Stomach (tissue), 9 donors: ENCODE data around the gene MTM1. TPM values are rescaled to one million over a fixed set of nuclear protein-coding genes. Genes with fewer than 3 reads are reported as not detected.

Experiments
- DNase-seq, 2 donors: peaks; one replicate each; pipeline versions ENCODE4 v3.0.0 to v3.0.0-alpha.2; 2013 to 2019
- H3K27ac ChIP-seq, 5 donors: fragments of 200-600 bp in 4 of 5; sonication (generic) in 4 of 5; one replicate each; pipeline ENCODE4 v1.5.1; 2013 to 2019; ENCODE audit warnings: mild to moderate bottlenecking in 1 of 5, moderate library complexity in 1 of 5
- H3K27me3 ChIP-seq, 3 donors: fragments of 200-600 bp; sonication (generic); one replicate each; pipeline ENCODE4 v1.5.1; 2017 to 2019; ENCODE audit warnings: mixed run types in 1 of 3
- H3K36me3 ChIP-seq, 4 donors: fragments of 200-600 bp; sonication (generic); 1 replicate in 3 of 4; 2 replicates in 1 of 4; pipeline ENCODE4 v1.5.1; 2016 to 2019
- H3K4me1 ChIP-seq, 4 donors: fragments of 200-600 bp; sonication (generic); one replicate each; pipeline ENCODE4 v1.5.1; 2016 to 2019
- H3K4me3 ChIP-seq, 4 donors: fragments of 200-600 bp; sonication (generic) in 3 of 4; one replicate each; pipeline ENCODE4 v1.5.1; 2016 to 2019; ENCODE audit warnings: mild to moderate bottlenecking in 1 of 4
- H3K9me3 ChIP-seq, 4 donors: fragments of 200-600 bp; sonication (generic); one replicate each; pipeline ENCODE4 v1.5.1; 2016 to 2019
- CTCF ChIP-seq, 7 experiments: fragments of 450-650 bp in 4 of 7; fragments of 200-600 bp in 3 of 7; sonication (generic) in 3 of 7; IDR thresholded peaks; one replicate each; pipeline ENCODE4 v1.5.1; 2016 to 2019; ENCODE audit warnings: antibody characterized with exemption in 7 of 7, control low read depth in 2 of 7, mild to moderate bottlenecking in 1 of 7
- EP300 ChIP-seq: sonication (generic); formaldehyde crosslinking; IDR thresholded peaks from one replicate; pipeline ENCODE4 v1.6.1; 2017; ENCODE audit warnings: antibody characterized with exemption
- POLR2A ChIP-seq, 4 donors: fragments of 450-650 bp; IDR thresholded peaks; one replicate each; pipeline ENCODE4 v1.6.1; 2016; ENCODE audit warnings: antibody characterized with exemption in 4 of 4, control low read depth in 2 of 4, mild to moderate bottlenecking in 1 of 4, moderate library complexity in 1 of 4
- POLR2AphosphoS5 ChIP-seq, 3 donors: sonication (generic); formaldehyde crosslinking; IDR thresholded peaks; one replicate each; pipeline ENCODE4 v1.6.1; 2016; ENCODE audit warnings: antibody characterized with exemption in 3 of 3
- WGBS, 5 donors: extraction: QIAGEN DNeasy Blood & Tissue Kit in 3 of 5; methylation state at CpG; one replicate each; pipeline versions ENCODE4 v1.1.5 to v1.1.7; 2013 to 2018; 5-methylcytosine and 5-hydroxymethylcytosine counted together
- intact Hi-C: fragments of 100-400 bp; cut with DNase I; formaldehyde crosslinking; loops from one replicate; pipeline ENCODE4 v1.15.1; 2023; ENCODE audit warnings: low total_unique reads
- polyA plus RNA-seq, 3 donors: library from polyadenylated mRNA; stranded (reverse); fragments of 200-250 nt; gene quantifications; one replicate each; pipeline ENCODE4 v1.2.3, GENCODE V29; 2013
- total RNA-seq, 5 donors: library from RNA; depleted of rRNA; stranded (reverse); fragments of >200 nt; gene quantifications; one replicate each; pipeline versions ENCODE4 v1.1.0 to v1.2.3, GENCODE V29; 2014 to 2016
- donor health status: healthy with polysubstance abuse.
- donor health status: Bipolar disorder and iron deficiency.
- donor health status: healthy.

Gene MTM1
- total and polyA plus RNA-seq, 8 donors: 3.5 to 28.0 (median 6.7) TPM

GRCh38 chrX:150616863-150617198 lies 48.4 kb downstream of the MTM1 start:
- intact Hi-C loops: no loop called here
- TF ChIP-seq POLR2A (IDR thresholded peaks at IDR 0.05) (no peak), POLR2AphosphoS5 (IDR thresholded peaks at IDR 0.05) (no peak), EP300 (no peak), CTCF (IDR thresholded peaks at IDR 0.05) (no peak)
- Histone ChIP-seq H3K9me3 (no peaks in the 10 kb centered on the region), H3K4me1 (no peaks in the 10 kb centered on the region), H3K27ac (no peak overlapping the region), H3K27me3 (no peaks in the 10 kb centered on the region), H3K4me3 (no peak overlapping the region), H3K36me3 (peaks cover 0 to 48% (median 39%) of the 10 kb centered on the region in 4 donors)
- DNase-seq: no peak
- WGBS, 5 donors: 71 to 97% (median 85%) methylated on average over 2 of the region's 2 CpGs

GRCh38 chrX:150621652-150622051 lies 53.2 kb downstream of the MTM1 start:
- H3K36me3 ChIP-seq: peaks cover 0 to 33% (median 30%) of the 10 kb centered on the region in 4 donors
- intact Hi-C loops: no loop called here
- H3K27ac ChIP-seq: no peak overlapping the region
- no peak for DNase-seq
- no peak overlapping the region for H3K4me3 ChIP-seq
- no peak for TF ChIP-seq CTCF (IDR thresholded peaks at IDR 0.05)
- no peak for TF ChIP-seq POLR2AphosphoS5 (IDR thresholded peaks at IDR 0.05)
- H3K9me3 ChIP-seq: no peaks in the 10 kb centered on the region
- no peaks in the 10 kb centered on the region for H3K4me1 ChIP-seq
- 68 to 91% (median 85%) methylated on average over 2 of the region's 2 CpGs for WGBS, 5 donors
- no peaks in the 10 kb centered on the region for H3K27me3 ChIP-seq

GRCh38 chrX:150623583-150623982 lies 55.2 kb downstream of the MTM1 start:
- DNase-seq: no peak

GRCh38 chrX:150625097-150625496 lies 56.7 kb downstream of the MTM1 start:
- 75 to 96% (median 93%) methylated on average over 6 of the region's 6 CpGs for WGBS, 5 donors

More at GRCh38 chrX:150623583-150623982, 55.2 kb downstream of the MTM1 start:
- TF ChIP-seq EP300 (no peak), CTCF (IDR thresholded peaks at IDR 0.05) (no peak), POLR2A (IDR thresholded peaks at IDR 0.05) (no peak), POLR2AphosphoS5 (IDR thresholded peaks at IDR 0.05) (no peak)
- Histone ChIP-seq H3K36me3 (peaks cover 0 to 33% (median 32%) of the 10 kb centered on the region in 4 donors), H3K9me3 (no peaks in the 10 kb centered on the region), H3K27me3 (no peaks in the 10 kb centered on the region), H3K27ac (no peak overlapping the region), H3K4me1 (no peaks in the 10 kb centered on the region), H3K4me3 (no peak overlapping the region)
- intact Hi-C loops: no loop called here

GRCh38 chrX:150625875-150626274 lies 57.5 kb downstream of the MTM1 start:
- H3K4me1 ChIP-seq: no peaks in the 10 kb centered on the region
- TF ChIP-seq POLR2A (IDR thresholded peaks at IDR 0.05): no peak
- no peak for TF ChIP-seq POLR2AphosphoS5 (IDR thresholded peaks at IDR 0.05)
- no peak for TF ChIP-seq EP300
- TF ChIP-seq CTCF (IDR thresholded peaks at IDR 0.05): no peak
- H3K27ac ChIP-seq: no peak overlapping the region
- no peak overlapping the region for H3K4me3 ChIP-seq
- intact Hi-C loops: no loop called here
- no peak for DNase-seq
- peaks cover 0 to 38% (median 25%) of the 10 kb centered on the region in 4 donors for H3K36me3 ChIP-seq
- 85 to 97% (median 89%) methylated on average over 3 of the region's 3 CpGs for WGBS, 5 donors
- no peaks in the 10 kb centered on the region for H3K27me3 ChIP-seq
- H3K9me3 ChIP-seq: no peaks in the 10 kb centered on the region

More at GRCh38 chrX:150625097-150625496, 56.7 kb downstream of the MTM1 start:
- no peak for TF ChIP-seq POLR2AphosphoS5 (IDR thresholded peaks at IDR 0.05)
- Histone ChIP-seq H3K9me3 (no peaks in the 10 kb centered on the region), H3K27me3 (no peaks in the 10 kb centered on the region), H3K27ac (no peak overlapping the region), H3K36me3 (peaks cover 0 to 38% (median 27%) of the 10 kb centered on the region in 4 donors), H3K4me3 (no peak overlapping the region), H3K4me1 (no peaks in the 10 kb centered on the region)
- intact Hi-C loops: no loop called here
- no peak for DNase-seq
